NOMO-1 treated with DMSO at 0.1 percent for 48 hours (cell line): ENCODE data around the gene CTNNBIP1.
"Not testable (repeated sequence)": the region's sequence is repeated elsewhere in the genome, so short reads cannot be mapped to it uniquely, and the experiment has no call there.

Experiments used
- DNase-seq: peaks from one replicate; lab custom pipeline; 2025; ENCODE audit not compliant: unreplicated experiment; lab: John Stamatoyannopoulos, UW

CTNNBIP1 gene

DNA sequence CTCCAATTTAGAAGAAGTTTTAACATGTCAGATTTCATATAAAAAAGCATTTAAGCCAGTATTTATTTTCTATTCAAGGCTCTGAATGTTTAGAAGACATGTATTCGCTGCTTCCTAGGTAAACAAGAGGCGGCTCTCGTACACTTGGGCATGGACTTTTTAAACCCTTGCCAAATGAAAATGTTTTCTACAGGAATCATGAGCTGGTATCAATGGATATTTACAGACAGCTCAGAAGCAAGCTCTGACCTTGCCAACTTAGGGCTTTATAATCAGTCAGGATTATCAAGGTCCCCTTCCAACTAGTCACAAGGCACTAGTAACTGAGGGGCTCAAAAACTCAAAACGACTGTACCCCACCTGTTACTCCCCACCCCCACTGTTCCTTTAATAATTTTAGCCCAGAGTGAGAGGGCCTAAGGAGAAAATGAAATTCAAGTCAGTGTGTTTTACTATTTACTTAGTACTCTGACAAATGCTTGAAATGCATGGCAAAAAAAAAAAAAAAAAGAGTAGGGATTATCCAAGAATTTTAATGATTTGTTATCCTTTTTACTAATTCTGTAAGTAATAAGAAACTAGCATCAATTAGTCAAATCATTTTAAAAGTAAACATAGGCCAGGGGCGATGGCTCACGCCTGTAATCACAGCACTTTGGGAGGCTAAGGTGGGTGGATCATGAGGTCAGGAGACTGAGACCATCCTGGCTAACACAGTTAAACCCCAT lies 98.7 kb downstream of the CTNNBIP1 start:
- no peak for DNase-seq

DNA sequence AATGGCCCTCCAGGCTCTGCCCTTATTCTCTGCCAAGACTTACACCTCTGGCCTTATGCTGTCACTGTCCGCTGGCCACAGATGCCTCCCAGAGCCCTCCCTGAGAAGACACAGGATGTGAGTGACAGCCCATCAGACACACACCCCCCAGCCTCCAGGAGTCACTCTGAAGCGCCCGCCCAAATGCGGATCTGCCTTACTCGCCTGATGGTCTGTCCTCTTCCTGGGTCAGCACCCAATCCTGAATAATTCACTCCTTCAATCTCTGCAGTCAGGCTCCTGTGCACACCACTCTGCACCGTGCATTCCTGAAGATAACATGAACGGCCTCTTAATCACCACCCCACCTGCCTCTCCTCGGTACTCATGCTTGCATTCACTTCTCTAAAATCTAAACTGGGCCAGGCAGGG lies 101.0 kb downstream of the CTNNBIP1 start:
- DNase-seq, result no peak

DNA sequence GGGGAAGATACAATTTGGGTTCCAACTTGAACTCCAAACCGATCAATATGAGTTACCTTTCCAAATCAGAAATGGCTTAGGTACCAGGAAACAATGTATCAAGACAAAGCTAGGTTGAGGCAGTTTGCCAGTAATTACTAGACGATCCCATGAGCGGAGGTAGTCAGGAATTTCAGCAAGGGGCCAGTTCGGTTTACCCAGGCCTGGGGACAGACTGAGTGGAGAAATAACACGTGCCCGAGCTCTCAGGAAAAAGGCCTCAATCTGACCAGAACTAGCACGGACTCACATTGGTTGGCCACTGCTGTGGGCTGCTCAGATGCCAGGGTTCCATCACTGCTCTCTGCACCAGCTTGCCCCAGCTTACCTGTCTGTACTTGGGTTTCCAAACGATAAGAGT lies 101.6 kb downstream of the CTNNBIP1 start:
- DNase-seq, result no peak

DNA sequence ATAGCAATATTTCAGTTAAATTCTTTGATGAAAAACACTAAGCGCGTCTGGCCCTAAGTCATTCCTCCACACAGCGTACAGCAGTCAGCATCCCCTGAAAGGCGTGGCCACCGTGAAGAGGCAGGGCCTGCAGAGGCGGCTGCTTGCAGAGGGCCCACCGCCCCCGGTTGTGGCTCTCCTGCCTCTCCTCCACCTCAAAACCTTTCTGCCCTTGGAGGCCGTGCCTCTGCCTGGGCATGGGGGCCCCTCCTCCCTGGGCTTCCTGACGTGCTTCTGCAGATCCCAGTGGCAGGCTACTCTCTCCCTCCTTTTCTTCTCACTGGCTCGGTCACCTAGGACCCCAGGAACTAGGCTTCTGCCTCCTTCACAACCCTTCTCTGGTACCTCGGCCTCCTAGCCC lies 102.5 kb downstream of the CTNNBIP1 start:
- DNase-seq, result no peak

DNA sequence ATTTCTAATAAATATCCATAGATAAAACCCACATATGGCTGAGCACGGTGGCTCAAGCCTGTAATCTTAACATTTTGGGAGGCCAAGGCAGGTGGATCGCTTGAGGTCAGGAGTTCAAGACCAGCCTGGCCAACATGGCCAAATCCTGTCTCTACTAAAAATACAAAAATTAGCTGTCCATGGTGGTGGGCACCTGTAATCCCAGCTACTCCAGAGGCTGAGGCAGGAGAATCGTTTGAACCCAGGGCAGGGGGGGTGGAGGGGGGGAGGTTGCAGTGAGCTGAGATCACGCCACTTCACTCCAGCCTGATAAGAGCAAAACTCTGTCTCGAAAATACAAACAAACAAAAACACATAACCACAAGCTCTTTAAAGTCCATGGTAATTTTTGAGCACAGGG lies 104.1 kb downstream of the CTNNBIP1 start:
- DNase-seq, result not testable (repeated sequence)

DNA sequence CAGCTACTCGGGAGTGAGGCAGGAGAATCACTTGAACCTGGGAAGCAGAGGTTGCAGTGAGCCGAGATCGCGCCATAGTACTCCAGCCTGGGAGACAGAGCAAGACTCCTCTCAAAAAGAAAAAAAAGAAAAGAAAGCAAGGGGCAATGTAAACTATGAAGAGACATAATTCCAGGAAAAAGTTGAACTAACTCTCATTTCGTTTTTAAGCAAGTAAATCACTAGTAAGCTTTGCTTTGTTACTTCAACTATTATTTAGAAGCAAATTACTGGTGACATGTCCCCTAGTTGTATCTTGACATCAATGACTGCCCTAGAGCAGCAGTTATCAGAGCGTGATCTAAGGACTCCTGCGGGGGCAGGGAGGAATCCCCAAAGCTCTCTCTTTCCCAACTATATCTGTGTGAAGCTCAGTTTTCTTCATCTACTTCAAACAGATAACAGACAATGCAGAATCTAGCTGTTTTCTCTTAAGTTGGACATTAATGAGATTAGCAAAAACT lies 105.0 kb downstream of the CTNNBIP1 start:
- no peak for DNase-seq

DNA sequence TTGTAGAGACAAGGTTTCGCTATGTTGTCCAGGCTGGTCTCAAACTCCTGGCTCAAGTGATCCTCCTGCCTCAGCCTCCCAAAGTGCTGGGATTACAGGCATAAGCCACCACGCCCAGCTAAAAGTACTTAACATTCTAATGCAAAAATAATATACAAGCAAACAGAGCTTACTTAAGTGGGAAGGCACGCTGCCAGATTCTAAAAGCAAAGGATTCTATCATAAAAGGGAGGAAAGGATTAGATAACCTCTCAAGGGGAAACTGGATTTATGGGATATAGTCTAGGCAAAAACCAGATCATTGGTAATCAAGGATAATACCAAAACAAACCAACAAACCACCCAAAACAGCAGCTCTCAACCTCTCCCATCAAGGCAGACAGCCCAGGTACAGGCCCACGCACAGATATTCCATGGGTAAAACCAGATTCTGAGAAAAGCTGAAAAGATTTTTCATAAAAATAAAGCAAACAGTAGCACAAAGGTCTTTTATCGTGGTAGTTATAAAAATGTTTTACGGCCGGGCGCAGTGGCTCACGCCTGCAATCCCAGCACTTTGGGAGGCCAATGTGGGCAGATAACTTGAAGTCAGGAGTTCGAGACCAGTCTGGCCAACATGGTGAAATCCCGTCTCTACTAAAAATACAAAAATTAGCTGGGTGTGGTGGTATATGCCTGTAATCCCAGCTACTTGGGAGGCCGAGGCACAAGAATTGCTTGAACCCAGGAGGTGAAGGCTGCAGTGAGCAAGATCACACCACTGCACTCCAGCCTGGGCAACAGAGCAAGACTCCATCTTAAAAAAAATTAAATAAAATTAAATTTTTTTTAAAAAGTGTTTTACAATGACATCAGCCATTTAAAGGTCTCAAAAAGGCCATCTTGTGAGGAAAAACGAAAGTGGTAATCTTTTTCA lies 106.8 kb downstream of the CTNNBIP1 start:
- DNase-seq, result not testable (repeated sequence)

DNA sequence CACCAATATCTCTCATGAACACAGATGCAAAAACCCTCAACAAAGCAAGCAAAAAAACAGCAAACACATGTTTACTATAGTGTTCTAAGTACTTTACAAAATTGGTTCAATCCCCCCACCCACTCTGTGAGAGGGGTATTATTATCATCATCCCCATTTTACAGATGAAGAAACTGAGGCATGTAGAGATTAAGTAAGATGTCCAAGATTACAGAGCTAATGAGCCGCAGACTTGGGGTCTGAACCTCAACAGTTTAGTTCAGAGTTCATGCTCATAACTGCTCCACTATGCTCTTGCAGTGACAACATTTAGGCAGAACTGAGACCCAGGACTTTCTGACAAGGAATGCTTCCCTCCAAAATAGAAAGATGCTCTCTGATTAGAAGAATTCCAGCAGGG lies 108.2 kb downstream of the CTNNBIP1 start:
- no peak for DNase-seq
